ENCODE measurements around the gene RCOR2.

The RCOR2 gene

DNA sequence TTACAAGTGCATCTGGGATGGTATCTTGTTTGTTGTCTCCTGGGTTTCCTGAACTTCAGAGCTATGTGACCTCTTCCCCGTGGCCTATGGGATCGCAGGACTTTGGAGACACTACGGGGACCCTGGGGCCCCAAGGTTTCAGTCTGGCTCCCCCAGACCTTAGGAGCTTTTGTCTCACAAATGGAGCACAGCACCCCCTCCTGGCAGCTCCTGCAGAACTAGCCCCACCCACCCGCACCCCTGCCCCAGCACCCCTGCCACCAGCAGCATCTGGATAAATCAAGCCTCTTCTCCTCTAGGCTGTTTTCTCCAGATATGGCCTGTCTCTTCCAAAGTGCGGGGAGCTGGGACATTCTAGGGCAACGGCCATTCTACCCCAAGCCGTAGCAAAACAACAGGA, 10.4 kb downstream of the RCOR2 start:
- no peak for DNase-seq

DNA sequence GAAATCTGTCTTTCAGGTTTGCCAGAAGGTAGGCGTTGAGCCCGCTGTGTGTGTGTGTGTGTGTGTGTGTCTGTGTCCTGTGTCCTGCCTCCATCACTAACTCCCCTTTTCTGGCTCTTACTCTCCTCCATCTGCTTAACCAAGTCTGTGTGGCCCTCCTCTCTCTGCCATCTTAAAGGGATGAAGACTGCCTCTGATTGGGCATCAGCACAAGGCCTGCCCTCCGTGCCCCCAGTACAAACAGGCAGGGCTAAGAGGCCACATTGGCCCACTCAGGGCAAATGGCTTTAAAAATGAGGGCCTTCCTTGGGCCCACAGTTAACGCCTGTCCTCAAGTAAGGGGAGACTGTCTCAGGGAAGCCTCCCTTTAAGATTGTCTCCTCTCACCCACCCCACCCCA, 10.9 kb downstream of the RCOR2 start:
- no peak for DNase-seq

DNA sequence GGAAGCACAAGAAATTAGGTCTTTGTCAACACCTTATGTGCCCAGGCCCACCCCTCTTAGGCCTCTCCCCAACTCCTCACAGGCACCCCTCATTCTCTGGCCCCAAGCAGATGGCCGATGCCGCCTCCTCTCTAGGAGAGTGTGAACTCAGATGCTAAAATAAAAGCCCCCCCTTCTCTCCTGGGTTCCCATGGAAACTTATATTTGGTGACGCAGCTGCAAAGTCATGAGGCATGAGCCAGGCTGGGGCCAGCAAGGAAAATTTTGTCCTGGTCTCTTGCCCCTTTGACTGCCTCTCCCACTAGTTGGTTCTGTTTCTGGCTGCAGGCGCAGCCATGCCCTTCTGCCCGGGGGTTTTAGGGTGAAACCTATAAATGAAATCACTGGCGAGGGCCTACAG, 11.8 kb downstream of the RCOR2 start:
- DNase-seq = no peak

DNA sequence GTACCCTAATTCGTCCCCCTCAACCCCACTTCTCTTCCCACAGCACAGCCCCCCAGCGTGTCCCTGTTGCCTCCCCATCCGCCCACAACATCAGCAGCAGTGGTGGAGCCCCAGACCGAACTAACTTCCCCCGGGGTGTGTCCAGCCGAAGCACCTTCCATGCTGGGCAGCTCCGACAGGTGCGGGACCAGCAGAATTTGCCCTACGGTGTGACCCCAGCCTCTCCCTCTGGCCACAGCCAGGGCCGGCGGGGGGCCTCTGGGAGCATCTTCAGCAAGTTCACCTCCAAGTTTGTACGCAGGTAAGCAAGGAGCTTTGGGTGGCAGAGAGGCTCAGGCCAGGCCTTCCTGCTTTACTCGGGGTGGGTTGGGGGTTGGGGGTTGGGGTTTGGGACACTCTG, 12.2 kb downstream of the RCOR2 start:
- no peak for DNase-seq

DNA sequence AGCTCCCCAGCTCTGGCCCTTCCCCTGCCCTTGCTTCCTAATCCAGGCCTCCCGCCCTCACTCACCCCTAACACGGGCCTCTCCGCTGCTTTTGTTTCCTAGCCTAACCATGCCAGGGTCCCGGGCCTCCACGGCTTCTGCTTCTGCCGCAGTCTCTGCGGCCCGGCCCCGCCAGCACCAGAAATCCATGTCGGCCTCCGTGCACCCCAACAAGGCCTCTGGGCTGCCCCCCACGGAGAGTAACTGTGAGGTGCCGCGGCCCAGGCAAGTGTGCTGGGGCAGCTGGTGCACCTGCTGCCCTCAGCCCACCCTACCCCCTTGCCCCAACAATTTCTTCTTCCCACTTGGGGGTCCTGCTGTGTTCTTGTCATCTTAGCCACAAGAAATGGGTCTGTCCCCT, 13.1 kb downstream of the RCOR2 start:
- DNase-seq = no peak

DNA sequence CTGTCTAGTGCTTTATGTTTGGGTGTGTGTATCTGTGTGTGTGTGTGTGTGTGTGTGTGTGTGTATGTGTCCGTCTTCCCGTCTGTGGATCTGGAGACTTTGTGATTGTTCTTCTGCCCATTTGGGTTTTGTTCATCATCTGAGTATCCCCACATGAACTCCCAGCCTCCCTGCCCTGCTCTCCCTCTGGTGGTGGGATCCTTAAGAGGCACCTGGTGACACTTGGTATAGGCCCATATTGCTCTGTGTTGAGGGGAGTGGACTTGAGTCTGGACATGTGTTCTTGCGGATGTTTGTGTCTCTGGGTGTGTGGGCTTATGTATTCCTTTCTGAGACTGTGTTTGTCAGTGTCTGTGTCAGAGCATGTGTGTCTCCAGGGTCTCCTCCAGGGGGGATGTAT, 15.3 kb downstream of the RCOR2 start:
- DNase-seq = no peak

DNA sequence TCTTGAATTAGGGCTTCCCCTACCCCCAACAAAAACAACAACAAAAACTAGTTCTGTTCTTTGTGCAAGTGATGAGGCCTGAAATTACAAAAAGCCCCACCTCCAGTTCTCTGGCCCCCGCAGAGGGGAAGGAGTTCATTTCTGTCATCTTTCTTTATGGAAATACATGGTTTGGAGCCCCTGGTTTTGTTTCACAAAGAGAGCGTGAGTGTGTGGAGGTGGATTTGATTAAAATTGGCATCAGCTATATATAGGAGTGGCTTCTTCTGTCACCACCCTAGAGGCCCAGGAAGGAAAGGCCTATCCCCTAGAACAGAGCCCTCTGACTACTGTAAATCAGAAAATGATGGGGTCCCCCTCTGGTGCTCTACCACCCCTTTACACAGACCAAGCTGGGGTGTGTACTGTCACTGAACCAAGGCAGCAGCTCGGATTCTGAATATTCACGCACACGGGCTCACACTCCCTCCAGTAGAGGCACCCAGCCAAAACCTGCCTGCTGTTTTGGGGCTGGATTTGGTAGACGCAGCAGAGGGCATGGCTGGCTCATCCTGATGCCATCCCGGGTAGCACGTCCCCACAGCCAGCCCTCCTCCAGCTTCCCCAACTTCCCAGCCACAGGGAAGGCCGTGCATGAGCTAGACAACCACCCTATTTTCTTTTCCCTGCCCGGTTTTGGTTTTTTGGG, 19.4 kb downstream of the RCOR2 start:
- DNase-seq = no peak

DNA sequence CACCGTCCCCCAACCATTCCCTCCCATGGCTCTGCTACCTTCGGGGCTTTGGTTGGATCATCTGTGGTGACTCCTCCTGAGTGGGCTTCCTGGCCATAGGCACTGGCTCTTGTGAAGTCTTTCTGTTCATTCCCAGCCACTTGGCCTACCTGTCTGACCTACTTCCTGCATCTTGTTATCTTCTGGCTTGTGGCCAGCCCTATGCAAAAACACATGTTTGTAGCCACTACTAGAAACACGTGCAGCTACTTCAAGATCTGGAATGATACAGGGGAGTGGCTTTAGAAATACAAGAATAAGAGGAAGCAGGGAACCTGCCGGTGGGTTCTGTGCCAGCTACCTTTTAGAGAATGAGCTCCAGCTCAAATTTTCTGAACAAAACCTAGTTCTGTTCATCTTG, 20.9 kb downstream of the RCOR2 start:
- peak; percentile 75 for DNase-seq

DNA sequence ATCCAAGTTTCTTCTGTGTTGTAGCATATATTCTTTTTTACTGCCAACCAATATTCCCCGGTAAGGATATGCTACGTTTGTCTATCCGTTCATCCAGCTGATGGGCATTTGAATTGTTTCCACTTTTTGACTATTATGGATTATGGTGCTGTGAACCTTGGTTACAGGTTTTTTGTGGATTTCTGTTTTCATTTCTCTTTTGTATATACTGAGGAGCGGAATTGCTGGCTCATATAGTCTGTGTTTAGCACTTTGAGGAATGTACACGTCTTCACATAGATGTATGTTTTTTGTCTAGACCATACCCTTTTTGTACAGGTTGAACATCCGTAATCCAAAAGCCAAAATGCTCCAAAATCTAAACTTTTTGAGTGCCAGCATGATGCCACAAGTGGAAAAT, 23.6 kb downstream of the RCOR2 start:
- no peak for DNase-seq

DNA sequence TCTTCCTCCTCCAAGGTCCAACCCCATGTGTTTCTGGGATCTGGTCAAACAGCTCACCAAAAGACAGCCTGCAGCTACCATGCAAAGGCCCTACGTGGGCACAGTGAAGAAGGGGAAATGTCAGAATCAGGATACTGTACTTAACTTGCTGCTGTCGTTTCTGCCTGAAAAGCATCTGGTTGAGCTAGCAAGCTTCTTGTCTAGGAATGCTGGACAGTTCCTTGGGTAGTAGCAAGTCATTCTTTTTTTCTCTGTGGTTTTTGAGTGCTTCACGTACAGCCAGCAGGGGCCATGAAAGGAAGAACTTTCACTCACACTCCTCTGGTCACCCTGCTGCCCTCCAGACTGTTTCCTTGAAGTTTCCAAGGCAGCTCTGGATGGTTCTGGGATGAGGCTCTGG, 24.7 kb downstream of the RCOR2 start:
- no peak for DNase-seq

DNA sequence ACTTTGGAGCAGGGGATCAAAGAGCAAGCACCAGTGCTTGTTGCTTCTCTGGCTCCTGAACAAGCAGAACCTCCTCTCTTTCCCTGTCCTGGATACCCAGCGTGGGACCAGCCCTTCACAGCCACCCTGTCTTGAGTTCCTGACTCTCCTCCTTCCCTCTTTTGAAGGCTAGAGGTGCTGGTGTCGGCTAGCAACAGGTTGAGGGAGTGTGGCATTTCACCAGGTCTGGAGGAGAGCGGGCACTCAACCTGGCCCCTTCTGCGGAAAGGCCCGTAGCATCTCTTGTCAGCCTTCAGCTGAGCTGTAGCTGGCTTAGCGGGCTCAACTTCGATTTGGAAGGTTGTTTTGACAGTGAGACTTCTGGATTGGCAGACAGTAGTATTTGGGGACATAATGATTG, 26.6 kb downstream of the RCOR2 start:
- no peak for DNase-seq

DNA sequence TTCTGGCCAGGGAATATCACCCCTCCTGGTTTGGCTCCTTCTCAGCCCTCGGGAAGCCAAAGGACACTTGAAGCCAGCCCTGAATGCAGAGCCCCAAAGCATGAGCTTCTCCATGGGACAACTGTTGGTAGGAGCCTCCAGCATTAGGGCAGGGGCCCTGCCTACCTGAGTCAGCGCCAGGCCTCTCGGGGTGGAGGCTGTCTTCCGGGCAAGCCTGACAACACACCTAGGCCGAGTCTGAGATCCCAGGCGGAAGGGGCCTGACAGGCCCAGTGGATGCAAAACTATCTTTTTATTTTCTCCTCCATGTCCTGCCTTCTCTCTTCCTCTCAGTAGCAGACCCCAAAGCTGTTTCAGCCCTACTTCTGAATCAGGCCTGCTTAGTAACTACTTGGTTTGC, 27.6 kb downstream of the RCOR2 start:
- no peak for DNase-seq

DNA sequence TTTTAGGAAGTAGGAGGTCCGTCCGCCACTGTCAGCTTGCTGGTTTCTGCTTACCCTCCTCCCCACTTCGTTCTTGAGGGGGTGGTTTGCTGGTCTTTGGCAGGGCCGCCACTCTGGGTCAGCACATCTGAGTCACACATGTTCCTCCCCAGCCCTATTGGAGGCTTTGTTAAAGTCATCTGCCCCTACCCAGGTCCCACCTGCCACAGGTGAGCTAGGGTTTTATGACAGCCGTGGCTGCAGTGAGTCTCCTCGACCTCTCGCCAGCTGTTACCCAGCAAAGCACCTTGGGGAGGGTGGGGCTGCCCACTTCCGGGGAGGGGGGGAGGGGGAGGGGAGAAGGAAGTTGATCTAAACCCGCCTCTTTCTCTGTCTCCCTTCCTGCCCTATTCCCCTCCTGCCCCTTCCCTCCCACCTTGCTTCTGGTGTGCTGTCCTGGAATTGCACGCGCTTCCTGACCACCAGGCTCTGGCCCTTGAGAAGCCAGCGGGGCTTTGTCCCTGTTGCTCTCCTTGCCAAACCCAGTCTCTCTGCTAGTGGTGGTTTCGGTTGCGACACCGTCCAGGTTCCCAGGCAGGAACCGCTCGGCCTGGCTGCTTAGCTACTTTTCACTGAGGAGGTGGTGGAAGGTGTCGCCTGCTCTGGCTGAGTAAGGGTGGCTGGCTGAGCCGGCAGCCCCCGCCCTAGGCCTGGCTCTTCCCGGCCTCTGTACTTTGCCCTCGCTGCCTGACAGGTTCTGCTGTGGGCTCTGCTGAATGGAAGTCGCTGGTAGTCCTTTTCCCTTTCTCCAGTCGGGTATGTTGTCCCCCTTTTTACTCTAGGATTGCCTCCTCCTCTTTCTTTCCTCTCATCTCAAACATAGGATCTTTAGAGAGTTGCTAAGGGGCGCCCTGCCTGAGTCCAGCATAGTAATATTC, 28.5 kb downstream of the RCOR2 start:
- peak; percentile 84 for DNase-seq

DNA sequence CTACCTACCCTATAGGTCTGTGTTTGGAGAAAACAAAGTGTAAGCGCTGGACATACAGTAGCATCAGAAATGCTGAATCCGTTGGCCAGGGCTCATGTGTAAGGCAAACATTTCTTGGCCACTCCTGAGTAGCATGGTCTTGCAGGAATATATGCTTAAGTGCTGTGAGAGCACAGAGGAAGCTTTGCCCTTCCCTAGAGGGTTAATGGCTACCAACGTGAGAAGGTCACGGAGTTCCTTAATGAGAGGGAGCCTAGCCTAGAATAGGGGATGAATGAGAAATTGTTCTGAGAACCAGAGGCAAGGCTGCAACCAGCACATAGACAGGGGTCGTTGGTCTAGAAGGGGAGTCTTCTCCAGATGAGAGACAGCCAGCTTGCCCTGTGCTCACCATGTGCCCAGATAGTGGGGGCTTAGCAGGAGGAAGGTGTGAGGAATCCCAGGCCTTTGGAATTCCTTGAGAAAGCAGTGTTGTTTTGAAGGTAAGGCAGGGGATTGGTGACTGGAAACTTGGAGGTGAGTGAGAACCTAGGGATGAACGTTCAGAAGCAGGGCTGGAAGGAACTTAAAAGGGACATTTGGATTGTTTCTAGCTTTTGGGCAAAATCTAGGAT, 29.5 kb downstream of the RCOR2 start:
- no peak for DNase-seq

DNA sequence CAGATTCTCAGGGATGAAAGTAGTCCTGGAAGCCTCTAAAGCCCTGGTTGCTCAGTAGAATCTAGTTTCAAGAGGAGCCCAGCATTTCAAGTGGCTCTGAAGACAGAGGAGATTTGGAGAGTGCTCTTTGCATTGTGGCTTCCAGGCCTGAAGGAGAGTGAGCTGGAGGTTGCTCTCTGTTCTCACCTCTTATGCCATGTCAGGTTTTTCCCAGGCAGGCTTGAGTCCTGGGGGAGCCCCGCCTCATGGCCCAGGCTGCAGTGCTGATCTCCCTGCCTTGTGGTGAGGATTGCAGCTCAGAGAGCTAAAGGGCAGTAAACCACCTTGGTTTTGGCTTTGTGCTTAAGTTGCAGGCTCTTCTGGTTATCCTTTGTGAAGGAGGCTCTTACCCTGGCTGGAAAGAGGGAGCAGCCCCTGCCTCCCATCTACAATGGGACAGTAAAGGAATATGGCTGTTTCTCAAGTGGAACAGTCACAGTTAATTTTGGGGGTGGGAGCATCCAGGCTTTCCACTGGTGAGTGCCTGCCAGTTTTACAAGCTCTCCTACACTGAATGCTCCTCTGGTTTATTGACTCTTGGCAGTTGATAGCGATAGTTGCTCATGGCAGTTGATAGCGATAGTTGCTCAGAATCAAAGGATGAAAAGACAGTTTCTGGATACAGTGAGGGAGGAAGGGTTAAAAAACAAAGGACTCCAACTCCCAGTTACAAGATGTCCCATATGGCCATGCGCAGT, 32.6 kb downstream of the RCOR2 start:
- DNase-seq = peak; percentile 93

DNA sequence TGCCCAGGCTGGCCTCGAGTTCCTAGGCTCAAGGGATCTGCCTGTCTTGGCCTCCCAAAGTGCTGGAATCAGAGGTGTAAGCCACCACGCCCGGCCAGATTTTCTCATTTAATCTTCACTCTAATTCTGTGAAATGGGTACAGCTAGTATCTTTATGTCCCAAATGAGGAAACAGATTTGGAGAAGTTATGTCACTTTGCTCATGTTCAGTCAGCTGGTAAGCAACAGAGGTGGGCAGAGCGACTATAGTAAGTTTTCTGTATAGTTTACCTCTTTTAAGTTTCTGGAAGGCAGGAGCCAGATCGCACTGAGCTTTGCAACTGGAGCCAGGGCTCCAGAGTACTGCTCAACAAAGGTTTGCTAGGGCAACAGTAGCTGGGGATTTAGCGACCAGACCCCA, 33.2 kb downstream of the RCOR2 start:
- no peak for DNase-seq

DNA sequence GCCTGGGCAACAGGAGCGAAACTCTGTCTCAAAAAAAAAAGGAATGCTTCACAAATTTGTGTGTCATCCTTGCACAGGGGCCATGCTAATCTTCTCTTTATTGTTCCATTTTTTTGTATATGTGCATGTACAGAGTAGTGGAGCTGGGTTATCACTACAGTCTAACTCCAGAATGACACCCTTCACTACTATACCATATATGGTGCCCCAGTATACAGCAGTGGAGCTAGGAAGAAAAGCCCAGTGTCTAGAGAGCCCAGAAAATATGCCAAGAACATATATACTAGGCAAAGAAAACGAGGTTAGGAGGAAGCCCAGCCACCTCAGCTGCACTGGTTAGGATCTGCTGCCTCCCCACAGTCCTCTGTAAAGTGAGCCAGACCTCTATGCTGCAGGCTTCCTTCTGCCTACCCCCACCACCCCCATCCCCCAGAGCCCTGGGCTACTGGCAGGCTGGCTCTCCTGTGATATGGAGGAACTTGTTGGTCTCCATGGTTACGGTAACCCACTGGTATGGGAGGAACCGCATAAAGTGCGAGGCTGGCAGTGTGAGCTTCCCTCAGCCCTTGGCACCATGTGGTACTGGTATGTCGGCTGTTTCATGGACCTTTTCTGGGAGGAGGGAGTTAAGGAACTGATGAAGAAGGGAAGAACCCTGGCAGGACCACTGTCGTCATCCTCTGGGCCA, 34.3 kb downstream of the RCOR2 start:
- DNase-seq = peak; percentile 20

DNA sequence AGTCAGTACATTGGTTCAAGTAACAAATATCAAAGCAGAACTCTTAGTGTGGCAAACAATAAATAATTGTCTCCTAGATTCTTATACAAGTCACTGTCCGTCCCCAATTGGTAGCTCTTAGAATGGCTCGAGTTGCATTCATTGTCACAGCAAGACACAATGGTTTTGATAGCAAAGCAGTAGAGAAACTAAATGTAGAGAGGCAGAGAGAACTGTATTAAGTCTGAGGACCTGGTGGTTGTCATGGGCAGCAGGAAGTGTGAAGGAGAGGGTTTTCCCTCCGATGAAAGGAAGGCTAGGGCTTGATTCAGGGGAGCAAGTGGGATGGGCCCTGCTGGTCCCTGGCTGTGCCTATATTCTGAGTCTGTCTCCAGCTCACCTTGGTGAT, 36.6 kb downstream of the RCOR2 start:
- DNase-seq = no peak

DNA sequence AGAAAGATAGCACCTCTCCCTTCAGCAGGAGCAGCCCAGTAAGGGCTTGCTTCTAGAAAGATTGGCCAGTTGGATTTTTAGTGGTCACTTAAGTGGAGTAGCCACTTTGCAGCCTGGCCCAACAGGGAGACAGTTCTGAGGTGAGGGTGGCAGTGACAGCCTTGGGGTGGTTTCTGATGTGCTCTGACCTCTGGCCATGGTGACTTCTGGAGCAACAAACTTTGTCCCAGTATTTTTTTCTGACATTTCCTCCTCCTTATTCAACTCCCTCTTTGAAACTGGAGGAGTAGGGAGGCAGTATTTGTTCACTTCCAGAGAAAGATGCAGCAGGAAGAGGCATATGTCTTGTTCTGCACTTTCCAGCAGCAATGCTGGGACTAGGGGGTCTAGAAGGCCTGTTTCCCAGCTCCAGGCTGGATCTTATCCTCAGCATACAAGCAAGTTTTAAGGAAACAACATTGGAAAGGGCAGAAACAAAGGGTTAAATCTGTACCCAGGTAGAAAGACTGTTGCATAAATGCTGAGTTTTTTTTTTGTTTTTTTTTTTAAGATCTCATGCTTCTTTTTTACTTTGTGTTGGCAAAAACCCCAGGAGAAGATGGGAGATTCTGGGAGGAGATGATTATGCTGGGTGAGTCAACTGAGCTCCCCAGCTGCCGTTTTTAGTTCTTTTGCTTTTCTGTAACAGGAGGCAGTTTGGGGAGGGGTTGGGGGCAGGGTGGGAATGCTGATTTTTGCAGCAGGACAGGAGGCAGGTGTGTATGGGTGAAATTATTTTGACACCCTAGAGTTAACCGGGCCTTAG, 37.2 kb downstream of the RCOR2 start:
- no peak for DNase-seq

DNA sequence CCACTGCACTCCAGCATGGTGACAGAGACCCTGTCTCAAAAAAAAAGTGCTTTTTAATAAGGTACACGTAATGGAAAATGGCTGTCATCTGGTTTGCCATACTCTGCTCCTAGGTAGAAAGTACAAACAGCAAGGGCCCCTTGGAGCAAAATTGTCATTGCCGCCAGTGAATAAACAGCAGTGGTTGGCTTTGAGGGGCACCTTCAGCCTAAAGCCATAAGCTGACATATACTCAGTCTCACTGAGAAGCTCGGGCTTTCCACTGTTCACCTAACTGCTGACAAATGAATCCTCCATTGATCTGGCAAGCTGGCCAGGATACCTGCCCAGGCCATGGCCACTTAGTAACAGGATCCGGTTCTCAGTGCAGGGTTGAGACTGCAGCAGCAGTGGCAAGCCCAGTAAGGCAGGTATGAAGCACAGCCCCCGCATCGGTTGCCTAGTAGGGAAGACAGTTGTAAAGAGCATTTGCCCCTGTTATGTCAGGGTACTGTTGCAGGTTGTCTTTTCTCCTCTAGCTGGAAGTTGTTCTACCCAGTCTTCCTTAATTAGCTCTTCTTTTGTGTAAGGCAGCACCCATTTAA, 39.2 kb downstream of the RCOR2 start:
- no peak for DNase-seq

DNA sequence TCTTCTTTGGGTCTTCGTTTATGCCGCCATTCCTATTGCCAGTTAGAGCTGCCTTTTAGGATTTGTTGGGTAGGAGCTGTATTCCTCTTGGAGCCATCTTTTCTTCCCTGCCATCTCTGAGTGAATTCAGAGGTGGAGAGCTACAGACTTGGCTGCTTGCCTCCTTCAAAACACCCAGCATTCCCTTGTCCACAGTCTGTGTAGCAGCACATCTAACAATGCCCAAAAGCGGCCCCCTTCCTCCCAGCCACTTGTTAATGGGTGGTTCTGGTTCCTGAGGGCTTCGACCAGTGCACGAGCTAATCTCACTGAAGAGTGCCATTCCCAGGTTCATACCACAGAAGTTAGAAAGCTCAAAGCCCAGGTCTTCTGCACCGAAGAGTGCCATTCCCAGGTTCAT, 40.3 kb downstream of the RCOR2 start:
- no peak for DNase-seq
